Measurements from ENCODE around the gene MPC1. TPM values are rescaled to one million over a fixed set of nuclear protein-coding genes. Genes with fewer than 3 reads are reported as not detected.

Gene MPC1
- total RNA-seq, result 49.1 TPM

GRCh38 chr6:166382933-166383801, at the start of gene MPC1:
Gene MPC1 (minus strand): TSS chr6:166382940. CDS start chr6:166382876, 64 bp downstream.

DNA sequence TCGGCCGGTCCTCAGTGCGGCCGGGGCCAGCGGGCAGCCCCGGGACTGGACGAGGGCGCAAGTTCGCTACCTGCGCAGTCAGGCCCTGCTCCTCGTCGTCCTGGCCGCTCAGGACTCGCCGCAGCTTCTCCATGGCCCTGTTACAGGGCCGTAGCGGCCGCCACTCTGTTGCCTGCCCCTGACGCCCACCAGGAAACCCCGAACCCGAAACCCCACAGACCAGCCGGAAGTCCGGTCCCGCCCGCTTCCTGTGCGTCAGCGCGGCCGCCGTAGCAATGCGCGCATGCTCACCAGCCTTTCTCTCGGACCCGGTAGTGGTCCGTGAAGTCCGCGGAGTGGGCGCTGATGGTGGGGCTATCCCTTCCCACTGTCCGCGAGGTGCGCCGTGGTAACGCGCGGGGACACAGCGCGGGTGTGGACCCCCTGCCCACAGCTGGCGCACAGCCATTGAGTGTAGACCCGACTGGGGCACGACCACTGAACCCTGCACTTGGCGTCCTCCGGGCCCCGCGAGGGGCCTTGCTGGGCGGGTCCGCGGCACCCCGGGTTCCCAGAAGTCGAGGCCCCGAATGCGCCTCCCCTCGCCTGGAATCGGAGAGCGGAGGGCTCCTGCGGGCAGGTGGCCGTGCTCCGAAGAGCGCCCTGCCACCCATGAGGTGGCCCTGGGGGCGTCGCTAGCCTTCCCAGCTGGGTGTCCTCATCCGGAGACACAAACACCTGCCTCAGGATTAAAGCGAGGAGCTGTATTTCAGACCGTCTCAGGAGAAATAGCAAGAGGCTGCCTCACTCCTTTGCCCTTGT, 40.2 kb downstream of the MPC1 start, which contains the start of gene SFT2D1:
Gene SFT2D1 (minus strand): TSS at position 197 of the 801 bp plus-strand sequence. CDS start 64 bp downstream, at position 133.

Other genes with a start within 250 kb of the MPC1 start
- gene TBXT, start 215.1 kb downstream of the MPC1 start, total RNA-seq, result not detected
- not detected for gene PRR18, start 74.5 kb downstream of the MPC1 start, total RNA-seq
- 33.8 TPM for gene SFT2D1, start 40.4 kb downstream of the MPC1 start, total RNA-seq
- 11.9 TPM for gene RAMACL, start 203.7 kb upstream of the MPC1 start, total RNA-seq
- gene RPS6KA2, start 244.3 kb upstream of the MPC1 start, total RNA-seq, result 47.9 TPM

Data from parietal lobe (tissue), 1 donor.